ENCODE data around the gene TTLL13. TPM values are rescaled to one million over a fixed set of nuclear protein-coding genes. Genes with fewer than 3 reads are reported as not detected.

The TTLL13 gene
- total RNA-seq, 1 donor from 2014 or later: 0.19 TPM

GRCh38 chr15:90217671-90218394, 31.5 kb upstream of the TTLL13 start:
- DNase-seq: no peak
- no peak for TF ChIP-seq CTCF (IDR thresholded peaks at IDR 0.05; ENCODE audit: borderline replicate concordance)
- peaks cover 22% of the 10 kb centered on the region for H3K4me1 ChIP-seq
- no peak overlapping the region for H3K27ac ChIP-seq (replicated peaks)
- H3K4me3 ChIP-seq: no peak overlapping the region
- intact Hi-C loops (cut with micrococcal nuclease): loop anchor here (5.0 kb wide), 1 partner anchor 56 kb away; no protein-coding TSS in a partner anchor
- no peaks in the 10 kb centered on the region for H3K9me3 ChIP-seq (replicated peaks)
- H3K27me3 ChIP-seq (ENCODE audit: low read depth): no peaks in the 10 kb centered on the region
- peaks cover 27% of the 10 kb centered on the region for H3K36me3 ChIP-seq

GRCh38 chr15:90219421-90220141, 29.8 kb upstream of the TTLL13 start:
- peaks cover 14% of the 10 kb centered on the region for H3K4me1 ChIP-seq
- peaks cover 45% of the 10 kb centered on the region for H3K36me3 ChIP-seq
- H3K27me3 ChIP-seq (ENCODE audit: low read depth): no peaks in the 10 kb centered on the region
- no peak for DNase-seq
- H3K4me3 ChIP-seq: no peak overlapping the region
- peak overlapping the region; percentile 16 for H3K27ac ChIP-seq (replicated peaks)
- peak; percentile 76 for TF ChIP-seq CTCF (IDR thresholded peaks at IDR 0.05; ENCODE audit: borderline replicate concordance)
- intact Hi-C loops (cut with micrococcal nuclease): loop anchor here (5.0 kb wide), 1 partner anchor 57 kb away; no protein-coding TSS in a partner anchor
- no peaks in the 10 kb centered on the region for H3K9me3 ChIP-seq (replicated peaks)

- Histone ChIP-seq H3K36me3 (peaks cover 62% of the 10 kb centered on the region), H3K4me1 (peaks cover 14% of the 10 kb centered on the region), H3K4me3 (no peak overlapping the region), H3K27ac (replicated peaks) (peak overlapping the region; percentile 75), H3K9me3 (replicated peaks) (no peaks in the 10 kb centered on the region), H3K27me3 (ENCODE audit: low read depth) (no peaks in the 10 kb centered on the region)
- DNase-seq: peak; percentile 74
- TF ChIP-seq CTCF (IDR thresholded peaks at IDR 0.05; ENCODE audit: borderline replicate concordance): peak; percentile 83
- intact Hi-C loops (cut with micrococcal nuclease): no loop called here
Measured at GRCh38 chr15:90221246-90221900, 28.0 kb upstream of the TTLL13 start.

GRCh38 chr15:90222547-90222946, 26.8 kb upstream of the TTLL13 start:
- Histone ChIP-seq H3K36me3 (peaks cover 68% of the 10 kb centered on the region), H3K27me3 (ENCODE audit: low read depth) (no peaks in the 10 kb centered on the region)
- intact Hi-C loops (cut with micrococcal nuclease): no loop called here

More at GRCh38 chr15:90222547-90222946, 26.8 kb upstream of the TTLL13 start:
- DNase-seq: no peak
- no peak for TF ChIP-seq CTCF (IDR thresholded peaks at IDR 0.05; ENCODE audit: borderline replicate concordance)
- H3K4me1 ChIP-seq: peaks cover 14% of the 10 kb centered on the region
- H3K4me3 ChIP-seq: no peak overlapping the region
- no peaks in the 10 kb centered on the region for H3K9me3 ChIP-seq (replicated peaks)
- no peak overlapping the region for H3K27ac ChIP-seq (replicated peaks)
